IPS DF 4.7 (cell line): ENCODE results near the gene B4GALT2.

Source experiments
- DNase-seq: peaks from one replicate; pipeline ENCODE4 v3.0.0-alpha.2; 2013; ENCODE audit warnings: low spot score; ENCODE audit errors: extremely low read depth

B4GALT2 gene

GRCh38 chr1:43978551-43979260, at the start of gene B4GALT2:
Gene B4GALT2 (plus strand): TSS chr1:43979210. CDS start chr1:43981161, 1,951 bp downstream.
- no peak for DNase-seq

GRCh38 chr1:43930168-43930948, 48.7 kb upstream of the B4GALT2 start:
- DNase-seq, result no peak

- DNase-seq, result no peak
These were observed 48.1 kb upstream of the B4GALT2 start for GRCh38 chr1:43930949-43931275.

- no peak for DNase-seq
These were observed 47.0 kb upstream of the B4GALT2 start for GRCh38 chr1:43931711-43932660.

- DNase-seq, result no peak
These were observed 46.1 kb upstream of the B4GALT2 start for GRCh38 chr1:43932786-43933385.

- no peak for DNase-seq
These were observed 45.5 kb upstream of the B4GALT2 start, which contains the start of gene ARTN for GRCh38 chr1:43933386-43934100. Gene ARTN (plus strand): TSS chr1:43933801. CDS start chr1:43935657, 1,856 bp downstream.

- peak; percentile 88 for DNase-seq
These were observed 44.7 kb upstream of the B4GALT2 start for GRCh38 chr1:43934101-43934985.

GRCh38 chr1:43934986-43935324, 44.1 kb upstream of the B4GALT2 start:
- no peak for DNase-seq

- no peak for DNase-seq
These were observed 43.1 kb upstream of the B4GALT2 start for GRCh38 chr1:43935711-43936427.

- DNase-seq, result no peak
These were observed 42.4 kb upstream of the B4GALT2 start for GRCh38 chr1:43936431-43937151.

- no peak for DNase-seq
These were observed 41.7 kb upstream of the B4GALT2 start for GRCh38 chr1:43937179-43937865.

- no peak for DNase-seq
These were observed 40.6 kb upstream of the B4GALT2 start for GRCh38 chr1:43938383-43938782.

- no peak for DNase-seq
These were observed 40.0 kb upstream of the B4GALT2 start for GRCh38 chr1:43938892-43939587.

- no peak for DNase-seq
These were observed 36.6 kb upstream of the B4GALT2 start for GRCh38 chr1:43942411-43942810.

- no peak for DNase-seq
These were observed 34.1 kb upstream of the B4GALT2 start for GRCh38 chr1:43944860-43945259.

- no peak for DNase-seq
These were observed 33.3 kb upstream of the B4GALT2 start for GRCh38 chr1:43945674-43946235.
